Activated B cell treated with CpG ODN at 0.5 μM for 24 hours (primary cell): ENCODE results near the gene RAPGEF4. TPM values are rescaled to one million over a fixed set of nuclear protein-coding genes. Genes with fewer than 3 reads are reported as not detected.

Experiments used
- ATAC-seq: fragments of 200-7000 bp; cut with Tn5 transposase; one replicate; pipeline ENCODE4 v1.10.0; 2021; ENCODE audit warnings: low read depth, mild to moderate bottlenecking, moderate library complexity
- CTCF ChIA-PET: fragments of 350-600 bp; sonication (Branson Sonifier 250); formaldehyde crosslinking; loops from one replicate; lab custom pipeline; 2021; ENCODE audit warnings: antibody characterized with exemption; lab: Charles Lee
- POLR2A ChIA-PET: fragments of 350-600 bp; sonication (Branson Sonifier 250); formaldehyde crosslinking; loops from one replicate; lab custom pipeline; 2021; ENCODE audit warnings: antibody characterized with exemption; lab: Charles Lee
- DNase-seq: peaks from one replicate; pipeline ENCODE4 v3.0.0; 2022
- H3K27ac Mint-ChIP-seq: one replicate; pipeline ENCODE4 v1.8.0; 2020; ENCODE audit warnings: mixed read lengths
- H3K27me3 Mint-ChIP-seq: one replicate; pipeline ENCODE4 v1.8.0; 2021; ENCODE audit warnings: mixed read lengths
- H3K36me3 Mint-ChIP-seq: one replicate; pipeline ENCODE4 v1.8.0; 2021; ENCODE audit warnings: low read depth, mixed read lengths
- H3K4me1 Mint-ChIP-seq: one replicate; pipeline ENCODE4 v1.8.0; 2021; ENCODE audit warnings: mixed read lengths
- H3K4me3 Mint-ChIP-seq: one replicate; pipeline ENCODE4 v1.8.0; 2020; ENCODE audit warnings: mild to moderate bottlenecking, mixed read lengths
- H3K9me3 Mint-ChIP-seq: one replicate; pipeline ENCODE4 v1.8.0; 2020; ENCODE audit warnings: mixed read lengths
- CTCF ChIP-seq: fragments of 200-600 bp; IDR thresholded peaks from one replicate; pipeline ENCODE4 v1.8.0; 2022; ENCODE audit warnings: antibody characterized with exemption, mild to moderate bottlenecking
- intact Hi-C: fragments of 100-400 bp; cut with micrococcal nuclease; formaldehyde crosslinking; loops from one replicate; pipeline ENCODE4 v1.15.1; 2024
- total RNA-seq: library from RNA; stranded (reverse); gene quantifications from 2 replicates; pipeline ENCODE4 v1.2.3, GENCODE V29; 2022

RAPGEF4 gene
- total RNA-seq, 1 donor from 2014 or later, result not detected

GRCh38 chr2:172864182-172864581 lies 128.5 kb downstream of the RAPGEF4 start:
- ATAC-seq, result no peak
- Mint-ChIP-seq H3K9me3 (no peaks in the 10 kb centered on the region), H3K4me1 (no peaks in the 10 kb centered on the region), H3K27ac (no peak overlapping the region), H3K4me3 (no peak overlapping the region), H3K36me3 (no peaks in the 10 kb centered on the region), H3K27me3 (peaks cover 5% of the 10 kb centered on the region)
- intact Hi-C loops, result loop anchor here (2.0 kb wide), 1 partner anchor 69 kb away; no protein-coding TSS in a partner anchor
- CTCF ChIA-PET, result no interaction called here
- POLR2A ChIA-PET, result no interaction called here
- no peak for DNase-seq
- TF ChIP-seq CTCF, result no peak

- intact Hi-C loops, result loop anchor here (2.0 kb wide), 1 partner anchor 67 kb away; no protein-coding TSS in a partner anchor
- no peak for DNase-seq
- no peak for ATAC-seq
- no peak for TF ChIP-seq CTCF
- H3K4me1 Mint-ChIP-seq, result no peaks in the 10 kb centered on the region
- H3K27me3 Mint-ChIP-seq, result peaks cover 5% of the 10 kb centered on the region
- CTCF ChIA-PET, result no interaction called here
- no peaks in the 10 kb centered on the region for H3K9me3 Mint-ChIP-seq
- H3K4me3 Mint-ChIP-seq, result no peak overlapping the region
- POLR2A ChIA-PET, result no interaction called here
- no peak overlapping the region for H3K27ac Mint-ChIP-seq
- no peaks in the 10 kb centered on the region for H3K36me3 Mint-ChIP-seq
Observed at GRCh38 chr2:172865422-172865821, 129.8 kb downstream of the RAPGEF4 start.

GRCh38 chr2:172869861-172870260 lies 134.2 kb downstream of the RAPGEF4 start:
- Mint-ChIP-seq H3K27me3 (no peaks in the 10 kb centered on the region), H3K9me3 (peaks cover 2% of the 10 kb centered on the region), H3K27ac (no peak overlapping the region), H3K4me3 (no peak overlapping the region), H3K36me3 (no peaks in the 10 kb centered on the region), H3K4me1 (no peaks in the 10 kb centered on the region)
- ChIA-PET CTCF (no interaction called here), POLR2A (no interaction called here)
- no peak for DNase-seq
- intact Hi-C loops, result no loop called here
- TF ChIP-seq CTCF, result no peak
- no peak for ATAC-seq

GRCh38 chr2:172870396-172870795 lies 134.8 kb downstream of the RAPGEF4 start:
- ChIA-PET POLR2A (no interaction called here), CTCF (no interaction called here)
- DNase-seq, result no peak
- H3K4me3 Mint-ChIP-seq, result no peak overlapping the region
- H3K27ac Mint-ChIP-seq, result no peak overlapping the region
- TF ChIP-seq CTCF, result no peak
- H3K9me3 Mint-ChIP-seq, result peaks cover 2% of the 10 kb centered on the region
- no peaks in the 10 kb centered on the region for H3K27me3 Mint-ChIP-seq
- H3K36me3 Mint-ChIP-seq, result no peaks in the 10 kb centered on the region
- no peaks in the 10 kb centered on the region for H3K4me1 Mint-ChIP-seq
- ATAC-seq, result no peak
- intact Hi-C loops, result no loop called here

GRCh38 chr2:172877826-172878225 lies 142.2 kb downstream of the RAPGEF4 start:
- ChIA-PET CTCF (no interaction called here), POLR2A (no interaction called here)
- no peak for TF ChIP-seq CTCF
- Mint-ChIP-seq H3K9me3 (peaks cover 2% of the 10 kb centered on the region), H3K4me3 (no peak overlapping the region), H3K27me3 (peaks cover 16% of the 10 kb centered on the region), H3K36me3 (no peaks in the 10 kb centered on the region), H3K27ac (no peak overlapping the region), H3K4me1 (no peaks in the 10 kb centered on the region)
- intact Hi-C loops, result no loop called here
- no peak for ATAC-seq
- no peak for DNase-seq
